Activated CD8-positive, alpha-beta memory T cell treated with anti-CD3 and anti-CD28 coated beads, Interleukin-2, amount 50 U/mL, for 4 hours (primary cell): ENCODE results near the gene MAPRE2.

Source experiments
- DNase-seq: peaks from one replicate; pipeline ENCODE4 v3.0.0-alpha.2; 2020

The MAPRE2 gene

GRCh38 chr18:35063875-35064690, 22.9 kb downstream of the MAPRE2 start:
- no peak for DNase-seq

- DNase-seq: no peak
Observed at GRCh38 chr18:35067454-35067853, 26.2 kb downstream of the MAPRE2 start.

DNA sequence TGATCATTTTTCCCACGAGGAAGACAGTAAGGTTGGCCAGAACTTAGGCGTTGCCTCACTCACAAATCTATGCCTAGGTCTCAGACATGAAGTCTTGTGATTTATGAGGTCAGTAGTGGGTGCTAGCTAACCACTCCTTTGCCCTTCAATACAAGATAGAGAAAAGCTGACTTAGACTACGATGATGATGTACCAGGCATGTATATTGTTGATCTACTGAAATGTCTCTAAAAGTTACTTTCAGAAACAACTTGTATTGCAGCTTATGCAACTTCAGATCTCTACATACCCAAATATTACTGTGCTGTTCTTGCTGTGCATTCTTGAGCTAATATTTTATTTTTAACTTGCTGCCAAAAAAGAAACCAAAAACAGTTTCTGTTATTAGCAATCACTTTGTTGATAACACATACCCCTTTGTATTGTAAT, 30.6 kb downstream of the MAPRE2 start:
- DNase-seq: no peak

DNA sequence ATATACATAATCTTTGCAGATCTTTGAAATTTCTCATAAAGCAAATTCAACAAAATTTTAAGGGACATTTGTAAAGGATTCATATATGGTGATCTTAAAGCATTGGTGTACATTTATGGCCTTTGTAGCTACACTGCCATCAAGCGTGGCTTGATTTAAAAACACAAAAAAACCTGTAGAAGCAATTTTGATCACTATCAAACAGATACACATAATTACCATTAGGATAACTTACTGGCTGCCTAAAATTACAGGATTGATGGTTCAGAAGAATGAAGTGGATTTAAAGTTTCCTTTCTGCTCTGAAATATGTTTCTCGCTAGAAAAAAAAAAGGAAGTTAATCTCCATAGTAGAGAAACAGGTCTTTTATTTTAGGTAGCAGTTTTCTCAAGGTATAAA, 31.4 kb downstream of the MAPRE2 start:
- DNase-seq: no peak

DNA sequence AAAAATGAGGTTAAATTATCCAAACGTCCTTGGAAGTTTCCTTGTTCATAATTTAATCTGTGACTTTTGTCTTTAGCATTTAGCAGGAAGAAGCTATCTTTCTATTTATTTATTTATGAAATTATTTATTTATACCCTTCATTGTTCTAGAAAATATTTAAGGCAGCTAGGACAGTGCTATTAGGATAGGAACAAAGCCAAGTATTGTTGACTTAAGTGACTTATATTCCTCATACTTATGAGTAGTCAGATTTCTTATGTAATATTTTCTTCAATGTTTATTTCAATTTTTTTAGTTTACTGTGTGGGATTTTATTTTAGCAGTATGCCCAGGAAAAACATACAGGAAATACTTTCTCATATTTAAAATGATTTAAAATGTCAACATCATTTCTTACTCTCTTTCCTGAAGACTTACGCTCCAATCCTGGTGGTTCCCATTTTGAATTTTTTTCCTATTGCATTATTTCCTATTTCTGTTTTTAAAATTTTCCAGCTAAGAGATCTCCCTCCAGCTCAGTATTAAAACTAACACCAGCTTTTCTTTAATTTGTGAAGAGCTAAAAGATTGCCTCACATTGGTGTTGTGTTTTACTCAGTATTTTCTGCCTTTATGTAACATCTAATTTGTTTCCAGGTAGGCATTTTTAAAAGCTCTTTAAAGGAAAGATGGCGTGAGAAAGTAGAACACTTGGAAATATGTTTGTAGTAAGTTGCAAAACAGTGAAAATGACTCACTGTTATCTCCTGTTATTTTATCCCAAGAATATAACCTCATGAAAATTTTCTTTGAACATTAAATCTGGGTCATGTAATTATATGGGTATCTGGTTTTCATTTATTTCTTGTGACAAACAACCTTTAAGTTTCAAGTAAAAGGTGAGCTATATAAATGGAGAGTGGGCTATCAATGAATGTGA, 32.2 kb downstream of the MAPRE2 start:
- DNase-seq: no peak

GRCh38 chr18:35074581-35074980, 33.4 kb downstream of the MAPRE2 start:
- no peak for DNase-seq

DNA sequence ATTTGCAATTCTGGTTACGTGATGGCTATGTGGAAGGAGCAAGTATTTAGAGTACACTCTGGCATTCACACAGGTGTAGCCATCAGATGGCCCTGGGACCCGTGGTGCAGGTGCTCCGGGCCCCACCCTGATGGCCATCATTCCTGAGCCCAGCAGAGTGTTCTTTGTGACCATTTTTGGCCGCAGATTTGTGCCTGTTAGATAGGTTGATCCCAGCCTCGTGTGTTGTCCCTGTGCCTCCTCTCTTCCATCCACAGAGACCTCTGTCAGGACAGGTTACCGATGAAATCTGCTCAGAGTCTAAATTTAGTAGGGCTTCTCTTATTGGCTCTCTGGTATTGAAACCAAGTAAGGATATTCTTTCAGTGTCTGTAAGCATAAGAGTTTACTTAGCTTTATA, 33.9 kb downstream of the MAPRE2 start:
- DNase-seq: no peak

DNA sequence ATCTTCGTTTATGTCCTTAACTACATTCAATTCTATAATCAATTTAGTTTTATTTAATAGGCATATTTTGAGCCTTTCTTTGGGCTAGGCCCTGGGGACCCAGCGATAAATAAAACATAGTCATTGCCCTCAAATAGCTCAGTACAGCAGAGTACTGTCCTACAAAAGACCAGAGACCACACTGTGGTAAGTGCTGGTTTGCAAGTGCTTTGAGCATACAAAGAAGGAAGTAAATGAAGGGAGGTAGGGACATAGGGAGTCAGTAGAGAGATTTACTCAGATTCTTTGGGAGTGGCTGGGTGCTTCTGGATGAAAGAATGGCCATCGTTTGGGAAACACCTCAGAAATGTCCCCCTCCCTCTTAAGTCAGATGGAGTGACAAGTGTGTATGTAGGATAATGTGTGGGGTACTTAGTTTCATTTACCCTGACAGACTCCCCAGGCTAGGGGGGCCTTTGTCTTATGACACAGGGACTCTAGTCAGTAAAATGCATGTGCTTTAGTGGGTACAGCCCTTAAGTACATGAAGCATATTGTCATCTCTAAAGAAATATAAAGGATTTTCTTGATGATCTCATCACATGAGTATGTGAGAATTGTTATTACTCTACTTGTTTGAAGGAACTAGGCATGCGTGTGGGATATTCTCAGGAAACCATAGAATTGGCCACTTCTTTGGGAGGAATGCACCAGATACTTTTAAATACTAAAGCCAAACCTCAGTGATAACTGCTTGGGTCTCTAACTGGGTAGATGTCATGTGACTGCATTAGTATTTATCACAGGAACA, 35.1 kb downstream of the MAPRE2 start:
- DNase-seq: no peak

DNA sequence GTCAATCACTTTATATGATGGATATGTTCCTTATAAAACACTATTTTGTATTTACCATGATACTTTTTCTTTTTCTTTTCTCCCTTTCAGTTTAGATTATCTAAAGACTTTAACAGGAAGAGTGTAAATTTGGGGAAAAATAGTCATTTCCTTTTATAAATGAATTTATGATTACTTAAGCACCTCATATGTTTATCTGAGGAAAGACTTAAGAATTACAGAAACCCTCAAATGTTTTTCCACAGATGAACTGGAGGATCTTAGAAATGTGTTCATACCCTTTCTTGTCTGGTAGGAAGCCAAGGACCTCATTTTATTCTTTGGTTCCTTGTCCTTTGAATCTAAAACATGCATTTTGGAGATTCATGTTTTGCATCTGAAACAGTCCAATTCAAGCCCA, 36.7 kb downstream of the MAPRE2 start:
- DNase-seq: no peak

DNA sequence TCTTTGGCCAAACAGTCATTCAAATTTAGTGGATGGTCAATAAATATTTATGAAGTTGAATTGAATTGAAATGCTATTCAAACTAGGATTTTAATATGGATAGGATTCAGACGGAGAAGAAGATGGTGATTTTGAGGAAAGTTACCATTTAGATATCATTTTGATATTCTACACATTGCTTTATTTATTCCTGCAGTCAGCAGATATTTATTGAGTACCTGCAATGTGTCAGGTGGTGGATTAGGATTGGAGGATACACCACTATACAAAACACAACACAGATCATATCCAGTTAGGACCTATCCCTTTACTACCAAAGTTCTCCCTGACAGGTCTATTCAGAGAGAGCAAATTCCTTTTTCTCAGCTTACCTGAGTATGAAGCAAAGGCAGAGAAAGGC, 38.8 kb downstream of the MAPRE2 start:
- no peak for DNase-seq

DNA sequence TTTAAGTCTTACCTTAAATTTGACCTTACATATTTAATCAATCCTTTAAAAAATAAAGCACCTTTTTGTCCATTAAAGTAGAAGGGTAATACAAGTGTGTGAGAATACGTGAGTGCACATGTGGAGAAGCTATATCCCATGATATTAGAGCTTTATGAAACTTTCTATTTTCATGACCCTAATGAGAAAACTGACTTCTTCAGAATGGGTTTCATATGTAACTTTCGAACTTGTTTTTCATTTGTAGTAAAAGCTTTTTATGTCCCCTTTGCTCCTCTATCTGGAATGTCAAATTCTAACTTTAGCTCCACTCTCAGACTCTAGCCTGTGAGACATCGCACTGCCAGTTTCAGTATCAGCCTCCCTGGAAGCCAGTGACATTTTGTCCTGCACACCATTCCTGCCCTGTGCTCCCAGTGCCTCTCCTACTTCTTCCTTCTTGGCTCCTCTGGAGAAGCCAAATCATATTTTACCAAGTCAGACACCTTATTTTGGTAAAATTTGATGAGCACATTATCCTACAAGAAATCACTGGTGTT, 42.0 kb downstream of the MAPRE2 start:
- no peak for DNase-seq

- no peak for DNase-seq
Observed at GRCh38 chr18:35084494-35085449, 43.6 kb downstream of the MAPRE2 start.

GRCh38 chr18:35085450-35086380, 44.5 kb downstream of the MAPRE2 start:
- no peak for DNase-seq

GRCh38 chr18:35086704-35087103, 45.5 kb downstream of the MAPRE2 start:
- DNase-seq: no peak

GRCh38 chr18:35087726-35088125, 46.5 kb downstream of the MAPRE2 start:
- DNase-seq: no peak

- DNase-seq: no peak
Observed at GRCh38 chr18:35088921-35089320, 47.7 kb downstream of the MAPRE2 start.

GRCh38 chr18:35089382-35089781, 48.2 kb downstream of the MAPRE2 start:
- no peak for DNase-seq

DNA sequence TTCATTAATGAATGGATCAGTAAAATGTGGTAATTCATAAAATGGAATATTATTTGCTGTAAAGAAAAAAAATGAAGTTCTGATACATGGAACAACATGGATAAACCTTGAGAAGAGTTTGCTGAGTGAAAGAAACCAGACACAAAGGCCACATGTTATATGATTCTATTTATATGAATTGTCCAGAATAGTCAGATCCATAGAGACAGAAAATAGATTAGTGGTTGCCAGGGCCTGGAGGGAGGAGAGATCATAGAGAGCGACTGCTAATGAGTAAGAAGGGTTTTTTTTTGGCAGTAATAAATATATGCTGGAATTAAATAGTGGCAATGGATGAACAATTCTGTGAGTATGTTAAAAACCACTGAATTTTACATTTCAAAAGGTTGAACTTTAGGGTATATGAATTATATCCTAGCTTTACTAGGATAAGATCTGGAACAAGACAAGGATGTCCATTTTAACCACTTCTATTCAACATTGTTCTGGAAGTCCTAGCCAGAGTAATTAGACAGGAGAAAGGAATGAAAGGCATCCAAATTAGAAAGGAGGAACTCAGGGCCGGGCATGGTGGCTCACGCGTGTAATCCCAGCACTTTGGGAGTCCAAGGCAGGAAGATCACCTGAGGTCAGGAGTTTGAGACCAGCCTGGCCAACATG, 48.8 kb downstream of the MAPRE2 start:
- no peak for DNase-seq

GRCh38 chr18:35091841-35092240, 50.6 kb downstream of the MAPRE2 start:
- no peak for DNase-seq
